NB4 (cell line): ENCODE measurements around the gene EVI5.

Experiments used
- CTCF ChIP-seq: IDR thresholded peaks from one replicate; pipeline ENCODE4 v1.5.1; 2012; ENCODE audit warnings: low read depth, low read length
- MAX ChIP-seq: IDR thresholded peaks from 2 replicates; pipeline ENCODE4 v1.6.1; 2011; ENCODE audit warnings: low read depth, low read length
- POLR2A ChIP-seq: IDR thresholded peaks from 2 replicates; pipeline ENCODE4 v1.6.1; 2011; ENCODE audit warnings: mild to moderate bottlenecking; ENCODE audit not compliant: insufficient read length; ENCODE audit errors: extremely low read depth

- no peak for TF ChIP-seq CTCF
- TF ChIP-seq POLR2A, result no peak
- no peak for TF ChIP-seq MAX
These were observed 302.0 kb downstream of the EVI5 start for GRCh38 chr1:92482665-92483609.
